IPS-18a (cell line): ENCODE results near the gene PTPN5.

ENCODE experiments used
- H3K27ac ChIP-seq: one replicate; pipeline ENCODE4 v1.5.1; 2013; ENCODE audit warnings: low read length
- H3K27me3 ChIP-seq: one replicate; pipeline ENCODE4 v1.6.1; 2013; ENCODE audit warnings: mild to moderate bottlenecking, low read length; ENCODE audit not compliant: control insufficient read depth, insufficient read depth
- H3K36me3 ChIP-seq: one replicate; pipeline ENCODE4 v1.6.1; 2013; ENCODE audit warnings: low read depth, low read length; ENCODE audit not compliant: control insufficient read depth
- H3K4me1 ChIP-seq: one replicate; pipeline ENCODE4 v1.6.1; 2013; ENCODE audit warnings: low read depth, low read length; ENCODE audit not compliant: control insufficient read depth
- H3K4me3 ChIP-seq: one replicate; pipeline ENCODE4 v1.5.1; 2013; ENCODE audit warnings: low read length
- H3K9ac ChIP-seq: one replicate; pipeline ENCODE4 v1.6.1; 2013; ENCODE audit warnings: mild to moderate bottlenecking, low read length, moderate library complexity
- H3K9me3 ChIP-seq: one replicate; pipeline ENCODE4 v1.6.1; 2013; ENCODE audit warnings: low read depth, low read length; ENCODE audit not compliant: control insufficient read depth

Gene PTPN5

GRCh38 chr11:18736590-18737148 is 54.9 kb downstream of the PTPN5 start:
- no peak overlapping the region for H3K27ac ChIP-seq
- H3K9ac ChIP-seq = no peak overlapping the region
- H3K36me3 ChIP-seq = no peaks in the 10 kb centered on the region
- no peaks in the 10 kb centered on the region for H3K9me3 ChIP-seq
- H3K4me3 ChIP-seq = no peak overlapping the region
- H3K4me1 ChIP-seq = no peaks in the 10 kb centered on the region
- no peaks in the 10 kb centered on the region for H3K27me3 ChIP-seq

DNA sequence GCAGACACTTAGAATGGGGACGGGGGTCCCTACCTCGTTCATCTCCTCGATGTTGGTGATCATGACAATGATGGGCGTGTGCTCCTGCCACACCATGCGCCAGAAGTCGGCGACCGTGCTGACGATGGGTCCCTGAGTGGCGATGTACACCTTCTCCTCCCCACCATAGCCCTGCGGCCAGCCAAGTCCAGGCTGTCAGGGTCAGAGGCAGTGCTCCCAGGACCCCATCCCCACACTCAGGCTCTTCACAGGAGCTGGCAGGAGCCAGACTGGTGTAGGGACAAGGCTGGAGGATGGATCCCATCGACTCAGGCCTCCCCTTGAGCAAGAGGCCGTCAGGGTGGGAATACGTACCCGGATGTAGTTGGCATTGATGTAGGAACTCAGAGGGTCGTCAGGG is 58.4 kb downstream of the PTPN5 start:
- Histone ChIP-seq H3K36me3 (no peaks in the 10 kb centered on the region), H3K9me3 (no peaks in the 10 kb centered on the region), H3K27me3 (no peaks in the 10 kb centered on the region), H3K4me1 (no peaks in the 10 kb centered on the region), H3K27ac (no peak overlapping the region), H3K9ac (no peak overlapping the region), H3K4me3 (no peak overlapping the region)

DNA sequence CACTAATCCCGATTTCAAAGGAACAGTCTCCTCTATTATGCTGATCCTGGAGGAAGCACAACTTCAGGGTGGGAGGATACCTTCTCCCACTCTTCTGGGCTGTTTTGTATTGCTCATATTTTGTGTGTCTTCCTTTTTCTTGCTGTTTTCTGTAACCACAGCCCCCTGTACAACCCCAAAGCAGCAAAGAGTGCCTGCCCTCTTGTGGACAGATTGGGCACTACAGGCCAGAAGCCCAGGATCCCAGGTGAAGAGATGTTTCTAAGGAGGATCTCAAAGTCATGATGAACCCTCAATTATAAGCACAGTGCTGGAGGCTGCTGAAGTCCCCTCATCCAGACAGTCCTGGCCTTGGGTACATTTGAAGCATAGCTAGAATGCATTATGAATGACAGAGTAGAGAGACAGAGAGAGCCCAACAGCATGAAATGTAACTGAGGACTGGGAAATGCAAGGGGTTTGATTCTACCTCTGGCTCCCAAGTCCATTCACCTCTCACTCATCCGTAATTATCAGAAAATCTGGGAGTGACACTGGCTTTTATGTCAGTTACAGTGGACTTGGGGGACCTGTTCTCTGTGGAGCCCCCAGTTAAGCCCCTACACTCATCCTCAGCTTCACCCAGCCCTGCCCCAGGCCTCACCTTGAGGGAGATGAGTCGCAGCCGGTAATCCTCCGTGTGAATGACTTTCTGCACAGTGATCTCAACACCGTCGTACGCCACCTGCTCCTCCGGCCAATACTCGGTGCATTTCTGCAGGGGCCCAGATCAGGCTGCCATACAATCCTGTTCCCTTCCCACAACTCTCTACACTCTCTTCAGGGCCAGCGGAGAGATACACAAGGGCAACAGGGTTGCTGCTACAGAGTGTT is 59.4 kb downstream of the PTPN5 start:
- Histone ChIP-seq H3K4me3 (no peak overlapping the region), H3K4me1 (peaks cover 5% of the 10 kb centered on the region), H3K27ac (no peak overlapping the region), H3K9me3 (no peaks in the 10 kb centered on the region), H3K36me3 (no peaks in the 10 kb centered on the region), H3K27me3 (no peaks in the 10 kb centered on the region), H3K9ac (no peak overlapping the region)

- no peaks in the 10 kb centered on the region for H3K36me3 ChIP-seq
- no peak overlapping the region for H3K27ac ChIP-seq
- H3K9me3 ChIP-seq = no peaks in the 10 kb centered on the region
Observed at GRCh38 chr11:18731441-18731840, 60.2 kb downstream of the PTPN5 start.

DNA sequence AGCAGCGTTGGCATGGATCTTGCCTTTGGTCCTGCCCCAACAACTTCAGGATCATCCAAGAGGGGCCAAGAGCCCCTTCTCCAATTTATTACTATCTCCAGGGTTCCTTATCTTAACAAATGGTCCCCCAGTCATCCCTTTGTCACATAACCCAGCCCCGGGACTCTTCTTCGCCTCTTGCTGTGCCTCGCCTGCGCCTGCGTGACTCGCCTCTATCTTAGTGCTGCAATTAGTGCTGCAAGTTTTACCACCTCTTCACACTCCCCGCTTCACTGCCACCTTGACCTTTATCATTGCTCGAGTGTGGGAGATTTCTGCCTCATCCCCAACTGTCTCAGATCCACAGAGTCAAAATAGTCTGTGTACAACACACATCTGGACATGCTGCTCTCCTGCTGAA is 61.6 kb downstream of the PTPN5 start:
- H3K4me3 ChIP-seq = no peak overlapping the region
- peaks cover 14% of the 10 kb centered on the region for H3K4me1 ChIP-seq
- H3K36me3 ChIP-seq = no peaks in the 10 kb centered on the region
- H3K9me3 ChIP-seq = no peaks in the 10 kb centered on the region
- H3K27me3 ChIP-seq = no peaks in the 10 kb centered on the region
- H3K9ac ChIP-seq = no peak overlapping the region
- H3K27ac ChIP-seq = no peak overlapping the region

More at GRCh38 chr11:18731441-18731840, 60.2 kb downstream of the PTPN5 start:
- Histone ChIP-seq H3K9ac (no peak overlapping the region), H3K4me3 (no peak overlapping the region), H3K4me1 (peaks cover 7% of the 10 kb centered on the region), H3K27me3 (no peaks in the 10 kb centered on the region)

- no peak overlapping the region for H3K4me3 ChIP-seq
- no peaks in the 10 kb centered on the region for H3K27me3 ChIP-seq
- no peak overlapping the region for H3K27ac ChIP-seq
- no peak overlapping the region for H3K9ac ChIP-seq
- no peaks in the 10 kb centered on the region for H3K9me3 ChIP-seq
- H3K36me3 ChIP-seq = no peaks in the 10 kb centered on the region
- peaks cover 14% of the 10 kb centered on the region for H3K4me1 ChIP-seq
Observed at GRCh38 chr11:18729426-18729825, 62.2 kb downstream of the PTPN5 start.

DNA sequence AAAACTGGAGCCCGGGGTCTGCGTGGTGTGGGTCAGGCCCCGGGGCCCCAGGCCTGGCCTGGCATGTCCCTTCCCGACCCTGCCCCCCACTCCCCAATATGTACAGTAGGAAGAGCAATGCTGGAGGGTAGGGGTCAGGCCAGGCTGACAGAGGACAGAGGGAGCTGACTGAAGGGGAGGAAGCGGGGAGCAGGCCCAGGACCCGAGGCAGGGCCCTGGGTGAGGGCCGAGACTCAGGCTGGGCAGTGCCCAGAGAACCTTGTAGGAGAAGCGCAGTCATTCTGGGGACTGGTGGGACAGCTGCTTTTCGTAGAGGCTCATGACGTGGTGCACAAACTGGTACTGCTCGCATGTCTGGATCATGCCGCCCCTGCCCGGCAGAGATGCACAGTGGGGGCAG is 62.9 kb downstream of the PTPN5 start:
- Histone ChIP-seq H3K27me3 (no peaks in the 10 kb centered on the region), H3K9ac (no peak overlapping the region), H3K27ac (no peak overlapping the region), H3K36me3 (no peaks in the 10 kb centered on the region), H3K9me3 (no peaks in the 10 kb centered on the region), H3K4me1 (peaks cover 14% of the 10 kb centered on the region), H3K4me3 (no peak overlapping the region)

- Histone ChIP-seq H3K9ac (no peak overlapping the region), H3K36me3 (no peaks in the 10 kb centered on the region), H3K27me3 (no peaks in the 10 kb centered on the region), H3K27ac (no peak overlapping the region), H3K9me3 (no peaks in the 10 kb centered on the region), H3K4me1 (peaks cover 14% of the 10 kb centered on the region), H3K4me3 (no peak overlapping the region)
Observed at GRCh38 chr11:18727479-18728236, 63.9 kb downstream of the PTPN5 start.

DNA sequence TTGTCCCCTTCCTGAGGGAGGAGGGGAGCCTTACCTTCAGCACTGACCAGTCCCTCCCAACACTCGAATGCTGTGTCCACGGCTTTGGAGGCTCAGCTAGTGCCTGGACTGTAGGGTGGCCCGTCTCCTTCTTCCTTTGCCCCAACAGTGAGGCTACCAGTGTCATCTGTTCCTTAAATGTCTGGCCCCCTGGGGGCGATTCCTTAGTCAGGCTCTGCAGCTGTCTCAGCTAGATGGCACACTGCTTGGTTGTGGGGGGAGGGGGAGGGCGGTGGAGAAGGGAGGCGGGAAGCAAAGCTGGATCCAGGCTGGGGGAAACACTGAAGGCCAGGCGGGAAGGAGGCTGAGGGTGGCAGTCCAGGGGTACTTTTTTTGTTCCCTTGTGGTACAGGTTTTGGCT is 65.6 kb downstream of the PTPN5 start, which contains the start of gene IGSF22:
IGSF22 (minus strand) TSS at position 149 of the 400 bp plus-strand sequence. CDS start 1,952 bp downstream, outside the sequence.
- H3K36me3 ChIP-seq = no peaks in the 10 kb centered on the region

DNA sequence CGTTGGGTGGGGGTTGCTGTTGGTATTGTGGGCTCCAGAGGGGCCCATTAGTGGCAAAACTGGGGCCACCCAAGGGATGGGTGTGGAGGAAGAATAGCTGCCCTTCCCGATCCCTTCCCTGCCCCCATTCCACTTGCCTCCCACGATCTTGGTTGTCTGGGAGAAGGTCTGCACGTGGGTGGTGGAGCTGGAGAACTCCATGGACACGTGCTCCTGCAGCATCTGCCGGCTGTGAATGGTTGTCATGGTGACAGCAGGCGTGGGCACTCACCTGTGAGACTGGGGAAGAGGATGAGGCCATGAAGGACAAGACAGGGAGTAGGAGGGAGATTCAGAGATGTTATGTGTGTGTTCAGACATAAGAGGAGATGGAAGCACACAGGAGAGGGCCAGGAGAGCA is 67.6 kb downstream of the PTPN5 start:
- Histone ChIP-seq H3K9me3 (no peaks in the 10 kb centered on the region), H3K27ac (no peak overlapping the region), H3K27me3 (no peaks in the 10 kb centered on the region), H3K4me3 (no peak overlapping the region), H3K9ac (no peak overlapping the region), H3K36me3 (no peaks in the 10 kb centered on the region), H3K4me1 (peaks cover 17% of the 10 kb centered on the region)

More for the DNA sequence above, 65.6 kb downstream of the PTPN5 start, which contains the start of gene IGSF22:
- Histone ChIP-seq H3K27me3 (no peaks in the 10 kb centered on the region), H3K4me1 (peaks cover 17% of the 10 kb centered on the region), H3K9ac (no peak within 1 kb of the TSS), H3K9me3 (no peaks in the 10 kb centered on the region), H3K4me3 (no peak within 1 kb of the TSS), H3K27ac (no peak within 1 kb of the TSS)

DNA sequence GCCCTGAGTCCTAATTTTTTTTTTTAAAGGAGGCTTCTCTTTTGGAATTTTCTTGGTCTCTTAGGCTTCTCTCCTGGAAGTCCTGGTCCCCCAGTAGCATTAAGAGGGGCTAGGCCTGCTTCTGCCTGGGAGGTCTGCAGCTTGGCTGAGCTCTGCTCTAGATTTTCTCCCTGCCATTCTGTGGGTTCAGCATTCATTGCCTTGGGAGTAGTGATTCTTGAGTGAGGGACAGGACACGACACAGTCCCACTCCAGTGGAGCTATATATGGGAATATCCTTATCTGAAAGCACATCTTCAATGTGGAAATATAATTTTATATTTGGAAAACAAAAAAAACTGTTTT is 69.3 kb downstream of the PTPN5 start:
- H3K4me1 ChIP-seq = peaks cover 12% of the 10 kb centered on the region
- H3K4me3 ChIP-seq = peak overlapping the region; percentile 78
- no peaks in the 10 kb centered on the region for H3K9me3 ChIP-seq
- no peaks in the 10 kb centered on the region for H3K27me3 ChIP-seq
- H3K36me3 ChIP-seq = no peaks in the 10 kb centered on the region
- H3K9ac ChIP-seq = peak overlapping the region; percentile 70
- H3K27ac ChIP-seq = no peak overlapping the region
